IPS-20b (cell line): ENCODE data around the gene SLC4A11.
"Not testable (repeated sequence)": the region's sequence is repeated elsewhere in the genome, so short reads cannot be mapped to it uniquely, and the experiment has no call there.

ENCODE experiments used
- H3K27ac ChIP-seq: one replicate; pipeline ENCODE4 v1.5.1; 2013; ENCODE audit warnings: low read length
- H3K27me3 ChIP-seq: 2 replicates; pipeline ENCODE4 v1.6.1; 2013; ENCODE audit warnings: mild to moderate bottlenecking, low read length, inconsistent platforms; ENCODE audit not compliant: insufficient read depth
- H3K36me3 ChIP-seq: 2 replicates; pipeline ENCODE4 v1.6.1; 2013; ENCODE audit warnings: low read depth, mild to moderate bottlenecking, inconsistent platforms, low read length, moderate library complexity; ENCODE audit not compliant: insufficient read depth
- H3K4me1 ChIP-seq: 2 replicates; pipeline ENCODE4 v1.6.1; 2013; ENCODE audit warnings: mild to moderate bottlenecking, control low read depth, inconsistent platforms, low read length, moderate library complexity; ENCODE audit not compliant: insufficient read depth
- H3K4me3 ChIP-seq: 2 replicates; pipeline ENCODE4 v1.5.1; 2013; ENCODE audit warnings: mild to moderate bottlenecking, low read length, inconsistent platforms
- H3K9ac ChIP-seq: 2 replicates; pipeline ENCODE4 v1.6.1; 2013; ENCODE audit warnings: low read depth, mild to moderate bottlenecking, inconsistent platforms, low read length, moderate library complexity
- H3K9me3 ChIP-seq: 2 replicates; pipeline ENCODE4 v1.6.1; 2013; ENCODE audit warnings: mild to moderate bottlenecking, low read depth, low read length, inconsistent platforms; ENCODE audit not compliant: insufficient read depth

SLC4A11 gene

GRCh38 chr20:3190681-3191111 is 48.3 kb downstream of the SLC4A11 start:
- H3K4me1 ChIP-seq, result no peaks in the 10 kb centered on the region
- no peaks in the 10 kb centered on the region for H3K27me3 ChIP-seq
- H3K27ac ChIP-seq, result no peak overlapping the region
- H3K36me3 ChIP-seq, result peaks cover 65% of the 10 kb centered on the region
- no peak overlapping the region for H3K4me3 ChIP-seq
- H3K9me3 ChIP-seq, result no peaks in the 10 kb centered on the region
- no peak overlapping the region for H3K9ac ChIP-seq

- H3K27me3 ChIP-seq, result no peaks in the 10 kb centered on the region
- H3K36me3 ChIP-seq, result peaks cover 55% of the 10 kb centered on the region
- H3K4me1 ChIP-seq, result no peaks in the 10 kb centered on the region
- no peaks in the 10 kb centered on the region for H3K9me3 ChIP-seq
- H3K4me3 ChIP-seq, result no peak overlapping the region
- no peak overlapping the region for H3K27ac ChIP-seq
- no peak overlapping the region for H3K9ac ChIP-seq
Measured at GRCh38 chr20:3189561-3190131, 49.3 kb downstream of the SLC4A11 start.

- Histone ChIP-seq H3K9ac (no peak overlapping the region), H3K9me3 (no peaks in the 10 kb centered on the region), H3K27ac (no peak overlapping the region), H3K36me3 (peaks cover 47% of the 10 kb centered on the region), H3K27me3 (no peaks in the 10 kb centered on the region), H3K4me3 (no peak overlapping the region), H3K4me1 (no peaks in the 10 kb centered on the region)
Measured at GRCh38 chr20:3188823-3189413, 50.1 kb downstream of the SLC4A11 start.

GRCh38 chr20:3187861-3188260 is 51.1 kb downstream of the SLC4A11 start:
- H3K4me1 ChIP-seq, H3K27me3 ChIP-seq, H3K4me3 ChIP-seq, H3K27ac ChIP-seq, H3K9ac ChIP-seq, H3K9me3 ChIP-seq: not testable (repeated sequence)
- peaks cover 39% of the 10 kb centered on the region for H3K36me3 ChIP-seq

GRCh38 chr20:3183896-3184612 is 54.9 kb downstream of the SLC4A11 start:
- Histone ChIP-seq H3K4me3 (no peak overlapping the region), H3K4me1 (no peaks in the 10 kb centered on the region), H3K9me3 (no peaks in the 10 kb centered on the region), H3K36me3 (peaks cover 3% of the 10 kb centered on the region; the same call in 1 of the 2 replicates), H3K9ac (no peak overlapping the region), H3K27ac (no peak overlapping the region), H3K27me3 (no peaks in the 10 kb centered on the region)

GRCh38 chr20:3182429-3182828 is 56.6 kb downstream of the SLC4A11 start:
- not testable (repeated sequence) for H3K9ac ChIP-seq, H3K4me1 ChIP-seq, H3K27me3 ChIP-seq, H3K27ac ChIP-seq, H3K4me3 ChIP-seq, H3K36me3 ChIP-seq, H3K9me3 ChIP-seq

GRCh38 chr20:3181270-3181669 is 57.7 kb downstream of the SLC4A11 start:
- Histone ChIP-seq H3K4me3 (no peak overlapping the region), H3K27ac (no peak overlapping the region), H3K9ac (no peak overlapping the region), H3K27me3 (no peaks in the 10 kb centered on the region), H3K4me1 (no peaks in the 10 kb centered on the region), H3K36me3 (no peaks in the 10 kb centered on the region), H3K9me3 (no peaks in the 10 kb centered on the region)

GRCh38 chr20:3180319-3180718 is 58.7 kb downstream of the SLC4A11 start:
- no peaks in the 10 kb centered on the region; the same call in 1 of the 2 replicates for H3K27me3 ChIP-seq
- H3K4me1 ChIP-seq, result peaks cover 4% of the 10 kb centered on the region; the same call in 1 of the 2 replicates
- no peak overlapping the region for H3K9ac ChIP-seq
- H3K27ac ChIP-seq, result no peak overlapping the region
- no peaks in the 10 kb centered on the region for H3K36me3 ChIP-seq
- H3K9me3 ChIP-seq, result no peaks in the 10 kb centered on the region
- H3K4me3 ChIP-seq, result no peak overlapping the region

GRCh38 chr20:3177746-3178485 is 61.1 kb downstream of the SLC4A11 start:
- no peak overlapping the region for H3K9ac ChIP-seq
- H3K27me3 ChIP-seq, result no peaks in the 10 kb centered on the region; the same call in 1 of the 2 replicates
- H3K36me3 ChIP-seq, result no peaks in the 10 kb centered on the region
- H3K4me3 ChIP-seq, result no peak overlapping the region
- no peaks in the 10 kb centered on the region for H3K9me3 ChIP-seq
- H3K27ac ChIP-seq, result no peak overlapping the region
- peaks cover 12% of the 10 kb centered on the region; the same call in 1 of the 2 replicates for H3K4me1 ChIP-seq
